IPS-11a (cell line): ENCODE data around the gene MPHOSPH9.
"Not testable (repeated sequence)": the region's sequence is repeated elsewhere in the genome, so short reads cannot be mapped to it uniquely, and the experiment has no call there.

Experiments
- H3K4me3 ChIP-seq: one replicate; pipeline ENCODE4 v1.5.1; 2013; ENCODE audit warnings: low read depth, low read length, control low read depth

The MPHOSPH9 gene

GRCh38 chr12:123231931-123232330, 1.0 kb downstream of the MPHOSPH9 start:
- H3K4me3 ChIP-seq = peak overlapping the region; percentile 78

- H3K4me3 ChIP-seq = no peak overlapping the region
Measured at GRCh38 chr12:123229051-123229450, 3.9 kb downstream of the MPHOSPH9 start.

- H3K4me3 ChIP-seq = no peak overlapping the region
Measured at GRCh38 chr12:123227581-123228258, 5.2 kb downstream of the MPHOSPH9 start.

GRCh38 chr12:123225443-123225842, 7.5 kb downstream of the MPHOSPH9 start:
- H3K4me3 ChIP-seq = no peak overlapping the region

GRCh38 chr12:123223241-123223668, 9.7 kb downstream of the MPHOSPH9 start:
- no peak overlapping the region for H3K4me3 ChIP-seq

GRCh38 chr12:123207815-123208214, 25.1 kb downstream of the MPHOSPH9 start:
- not testable (repeated sequence) for H3K4me3 ChIP-seq

- H3K4me3 ChIP-seq = not testable (repeated sequence)
Measured at GRCh38 chr12:123206794-123207193, 26.1 kb downstream of the MPHOSPH9 start.

- H3K4me3 ChIP-seq = no peak overlapping the region
Measured at GRCh38 chr12:123200414-123200813, 32.5 kb downstream of the MPHOSPH9 start.

GRCh38 chr12:123199936-123200335, 33.0 kb downstream of the MPHOSPH9 start:
- H3K4me3 ChIP-seq = no peak overlapping the region

- no peak overlapping the region for H3K4me3 ChIP-seq
Measured at GRCh38 chr12:123187637-123188036, 45.3 kb downstream of the MPHOSPH9 start.

- H3K4me3 ChIP-seq = no peak overlapping the region
Measured at GRCh38 chr12:123180171-123180570, 52.8 kb downstream of the MPHOSPH9 start.

GRCh38 chr12:123171967-123172366, 61.0 kb downstream of the MPHOSPH9 start:
- H3K4me3 ChIP-seq = no peak overlapping the region

- H3K4me3 ChIP-seq = no peak overlapping the region
Measured at GRCh38 chr12:123167329-123167728, 65.6 kb downstream of the MPHOSPH9 start.

- H3K4me3 ChIP-seq = no peak overlapping the region
Measured at GRCh38 chr12:123165537-123165936, 67.4 kb downstream of the MPHOSPH9 start.

GRCh38 chr12:123164710-123165261, 68.2 kb downstream of the MPHOSPH9 start:
- no peak overlapping the region for H3K4me3 ChIP-seq

GRCh38 chr12:123164222-123164621, 68.7 kb downstream of the MPHOSPH9 start:
- H3K4me3 ChIP-seq = no peak overlapping the region

- no peak overlapping the region for H3K4me3 ChIP-seq
Measured at GRCh38 chr12:123163227-123163626, 69.7 kb downstream of the MPHOSPH9 start.

GRCh38 chr12:123160801-123161487, 72.0 kb downstream of the MPHOSPH9 start:
- no peak overlapping the region for H3K4me3 ChIP-seq

GRCh38 chr12:123153906-123154305, 79.0 kb downstream of the MPHOSPH9 start:
- H3K4me3 ChIP-seq = no peak overlapping the region

- H3K4me3 ChIP-seq = no peak overlapping the region
Measured at GRCh38 chr12:123152833-123153232, 80.1 kb downstream of the MPHOSPH9 start.

- peak overlapping the region; percentile 51 for H3K4me3 ChIP-seq
Measured at GRCh38 chr12:123151457-123152454, 81.2 kb downstream of the MPHOSPH9 start.
